Uterus (tissue), 4 donors: Measurements from ENCODE around the gene HECW1. TPM values are rescaled to one million over a fixed set of nuclear protein-coding genes. Genes with fewer than 3 reads are reported as not detected.

Source experiments
- DNase-seq, 2 donors: peaks; one replicate each; pipeline ENCODE4 v3.0.0-alpha.2; 2019 to 2020
- H3K27ac ChIP-seq, 2 donors: fragments of 200-600 bp; sonication (generic); 1 replicate in 1 of 2; 2 replicates in 1 of 2; pipeline ENCODE4 v1.5.1; 2016 to 2018
- H3K27me3 ChIP-seq, 2 donors: fragments of 200-600 bp; sonication (generic); one replicate each; pipeline ENCODE4 v1.5.1; 2018 to 2019; ENCODE audit warnings: control low read depth in 1 of 2
- H3K36me3 ChIP-seq, 2 donors: fragments of 200-600 bp; sonication (generic); one replicate each; pipeline ENCODE4 v1.5.1; 2019; ENCODE audit warnings: control low read depth in 1 of 2
- H3K4me1 ChIP-seq, 2 donors: fragments of 200-600 bp; sonication (generic); one replicate each; pipeline ENCODE4 v1.5.1; 2018 to 2019; ENCODE audit warnings: control low read depth in 1 of 2
- H3K4me3 ChIP-seq, 2 donors: fragments of 200-600 bp; sonication (generic); 1 replicate in 1 of 2; 2 replicates in 1 of 2; pipeline ENCODE4 v1.5.1; 2018 to 2019; ENCODE audit warnings: mild to moderate bottlenecking in 1 of 2
- H3K9me3 ChIP-seq, 2 donors: fragments of 200-600 bp; sonication (generic); one replicate each; pipeline ENCODE4 v1.5.1; 2019; ENCODE audit warnings: control low read depth in 1 of 2
- CTCF ChIP-seq, 4 experiments: fragments of 200-600 bp in 2 of 4; fragments of 450-650 bp in 2 of 4; sonication (generic) in 2 of 4; IDR thresholded peaks; one replicate each; pipeline ENCODE4 v1.5.1; 2016 to 2019; ENCODE audit warnings: antibody characterized with exemption in 4 of 4, mild to moderate bottlenecking in 2 of 4, moderate library complexity in 1 of 4
- POLR2A ChIP-seq, 2 donors: fragments of 450-650 bp; IDR thresholded peaks; one replicate each; pipeline ENCODE4 v1.6.1; 2016; ENCODE audit warnings: antibody characterized with exemption in 2 of 2, mild to moderate bottlenecking in 1 of 2, moderate library complexity in 1 of 2
- intact Hi-C: fragments of 100-400 bp; cut with DNase I; formaldehyde crosslinking; loops from one replicate; pipeline ENCODE4 v1.15.1; 2023; ENCODE audit warnings: low total_unique reads
- total RNA-seq, 4 donors: library from RNA; depleted of rRNA in 3 of 4; stranded (reverse); fragments of >200 nt in 3 of 4; gene quantifications; one replicate each; pipeline versions ENCODE4 v1.1.0 to v1.2.4, GENCODE V29; 2014 to 2023
- donor health status: DM: yes; HTN: yes; CAD: no.

Gene HECW1
- total RNA-seq, 4 donors from 2014 or later: 0.28 TPM; not detected in 3

DNA sequence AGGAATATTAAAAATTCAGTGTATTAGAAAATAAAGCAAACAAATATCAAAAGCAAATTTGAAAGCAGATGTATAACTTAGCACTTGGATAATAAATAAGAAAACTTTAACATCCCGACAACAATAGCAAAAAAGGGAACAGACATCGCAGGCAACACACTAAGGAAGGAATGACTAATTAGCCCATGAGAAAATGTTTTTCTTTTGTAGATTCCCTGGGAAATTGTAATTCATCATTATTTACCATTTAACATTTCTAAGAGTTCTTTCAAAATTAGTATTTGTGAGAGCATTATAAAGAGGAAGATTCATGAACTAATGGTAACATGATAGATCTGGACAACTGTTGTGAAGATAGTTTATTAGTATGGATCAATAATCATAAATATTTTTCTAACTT is 364.4 kb downstream of the HECW1 start:
- Histone ChIP-seq H3K27me3 (no peaks in the 10 kb centered on the region), H3K9me3 (no peaks in the 10 kb centered on the region), H3K4me3 (no peak overlapping the region), H3K36me3 (no peaks in the 10 kb centered on the region), H3K4me1 (no peaks in the 10 kb centered on the region), H3K27ac (no peak overlapping the region)
- intact Hi-C loops: no loop called here
- TF ChIP-seq POLR2A (IDR thresholded peaks at IDR 0.05) (no peak), CTCF (IDR thresholded peaks at IDR 0.05) (no peak)
- DNase-seq: no peak

DNA sequence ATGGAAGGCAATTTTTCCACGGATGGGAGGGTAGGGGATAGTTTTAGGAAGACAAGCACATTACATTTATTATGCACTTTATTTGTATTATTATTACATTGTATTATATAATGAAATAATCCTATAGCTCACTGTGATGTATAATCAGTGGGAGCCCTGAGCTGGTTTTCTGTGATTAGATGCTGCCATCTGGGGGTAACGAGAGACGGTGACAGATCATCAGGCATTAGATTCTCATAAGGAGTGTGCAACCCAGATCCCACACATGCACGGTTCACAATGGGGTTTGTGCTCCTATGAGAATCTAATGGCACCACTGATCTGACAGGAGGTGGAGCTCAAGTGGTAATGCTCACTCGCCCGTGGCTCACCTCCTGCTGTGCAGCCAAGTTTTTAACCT is 366.6 kb downstream of the HECW1 start:
- Histone ChIP-seq H3K9me3 (no peaks in the 10 kb centered on the region), H3K4me1 (no peaks in the 10 kb centered on the region), H3K36me3 (no peaks in the 10 kb centered on the region), H3K4me3 (no peak overlapping the region), H3K27me3 (no peaks in the 10 kb centered on the region), H3K27ac (no peak overlapping the region)
- intact Hi-C loops: no loop called here
- DNase-seq: no peak
- TF ChIP-seq CTCF (IDR thresholded peaks at IDR 0.05) (no peak), POLR2A (IDR thresholded peaks at IDR 0.05) (no peak)

DNA sequence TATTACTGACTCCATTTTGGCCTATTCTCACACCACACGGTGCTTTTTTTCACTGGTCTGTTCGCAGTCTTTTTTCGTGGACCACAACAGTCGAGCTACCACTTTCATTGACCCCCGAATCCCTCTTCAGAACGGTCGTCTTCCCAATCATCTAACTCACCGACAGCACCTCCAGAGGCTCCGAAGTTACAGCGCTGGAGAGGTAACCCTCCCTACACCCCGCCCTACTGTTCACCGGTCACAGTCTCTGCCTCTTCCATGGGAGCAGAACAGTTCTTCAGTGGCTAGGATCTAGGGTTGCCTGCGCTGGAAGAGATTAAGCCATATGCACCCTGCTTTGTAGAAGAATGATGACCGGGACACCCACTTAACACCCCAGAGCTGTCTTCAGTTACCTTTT is 367.1 kb downstream of the HECW1 start:
- Histone ChIP-seq H3K27me3 (no peaks in the 10 kb centered on the region), H3K27ac (no peak overlapping the region), H3K36me3 (no peaks in the 10 kb centered on the region), H3K9me3 (no peaks in the 10 kb centered on the region), H3K4me3 (no peak overlapping the region), H3K4me1 (no peaks in the 10 kb centered on the region)
- TF ChIP-seq POLR2A (IDR thresholded peaks at IDR 0.05) (no peak), CTCF (IDR thresholded peaks at IDR 0.05) (no peak)
- intact Hi-C loops: no loop called here
- no peak for DNase-seq

GRCh38 chr7:43480581-43480980 is 368.1 kb downstream of the HECW1 start:
- DNase-seq: no peak

More at GRCh38 chr7:43480581-43480980, 368.1 kb downstream of the HECW1 start:
- no peak overlapping the region for H3K27ac ChIP-seq
- H3K36me3 ChIP-seq: no peaks in the 10 kb centered on the region
- H3K4me3 ChIP-seq: no peak overlapping the region
- intact Hi-C loops: no loop called here
- H3K4me1 ChIP-seq: no peaks in the 10 kb centered on the region
- no peaks in the 10 kb centered on the region for H3K9me3 ChIP-seq
- H3K27me3 ChIP-seq: no peaks in the 10 kb centered on the region
- TF ChIP-seq CTCF (IDR thresholded peaks at IDR 0.05) (no peak), POLR2A (IDR thresholded peaks at IDR 0.05) (no peak)
